Nephron (organoid): ENCODE data around the gene THADA.

ENCODE experiments used
- H3K27ac Mint-ChIP-seq, 3 experiments: 2 replicates each; pipeline ENCODE4 v1.8.0; 2020; ENCODE audit warnings: mixed read lengths in 3 of 3, mild to moderate bottlenecking in 2 of 3, moderate library complexity in 1 of 3
- H3K27me3 Mint-ChIP-seq: 2 replicates; pipeline ENCODE4 v1.8.0; 2021; ENCODE audit warnings: low read depth, mild to moderate bottlenecking, moderate library complexity, mixed read lengths
- H3K36me3 Mint-ChIP-seq: 2 replicates; pipeline ENCODE4 v1.8.0; 2020; ENCODE audit warnings: low read depth, mixed read lengths
- H3K4me1 Mint-ChIP-seq: 2 replicates; pipeline ENCODE4 v1.8.0; 2020; ENCODE audit warnings: mixed read lengths
- H3K4me3 Mint-ChIP-seq, 3 experiments: 2 replicates each; pipeline ENCODE4 v1.8.0; 2020; ENCODE audit warnings: mild to moderate bottlenecking in 3 of 3, mixed read lengths in 3 of 3, moderate library complexity in 2 of 3
- H3K9me3 Mint-ChIP-seq: 2 replicates; pipeline ENCODE4 v1.8.0; 2020; ENCODE audit warnings: mixed read lengths
- TF ChIP-seq, protein P1 (sequence below), 3 experiments: fragments of 200-600 bp; sonication (generic); IDR thresholded peaks; one replicate each; pipeline ENCODE4 v1.5.0; 2021; ENCODE audit warnings: antibody characterized with exemption in 3 of 3; ENCODE audit not compliant: unreplicated experiment in 3 of 3

Gene THADA

DNA sequence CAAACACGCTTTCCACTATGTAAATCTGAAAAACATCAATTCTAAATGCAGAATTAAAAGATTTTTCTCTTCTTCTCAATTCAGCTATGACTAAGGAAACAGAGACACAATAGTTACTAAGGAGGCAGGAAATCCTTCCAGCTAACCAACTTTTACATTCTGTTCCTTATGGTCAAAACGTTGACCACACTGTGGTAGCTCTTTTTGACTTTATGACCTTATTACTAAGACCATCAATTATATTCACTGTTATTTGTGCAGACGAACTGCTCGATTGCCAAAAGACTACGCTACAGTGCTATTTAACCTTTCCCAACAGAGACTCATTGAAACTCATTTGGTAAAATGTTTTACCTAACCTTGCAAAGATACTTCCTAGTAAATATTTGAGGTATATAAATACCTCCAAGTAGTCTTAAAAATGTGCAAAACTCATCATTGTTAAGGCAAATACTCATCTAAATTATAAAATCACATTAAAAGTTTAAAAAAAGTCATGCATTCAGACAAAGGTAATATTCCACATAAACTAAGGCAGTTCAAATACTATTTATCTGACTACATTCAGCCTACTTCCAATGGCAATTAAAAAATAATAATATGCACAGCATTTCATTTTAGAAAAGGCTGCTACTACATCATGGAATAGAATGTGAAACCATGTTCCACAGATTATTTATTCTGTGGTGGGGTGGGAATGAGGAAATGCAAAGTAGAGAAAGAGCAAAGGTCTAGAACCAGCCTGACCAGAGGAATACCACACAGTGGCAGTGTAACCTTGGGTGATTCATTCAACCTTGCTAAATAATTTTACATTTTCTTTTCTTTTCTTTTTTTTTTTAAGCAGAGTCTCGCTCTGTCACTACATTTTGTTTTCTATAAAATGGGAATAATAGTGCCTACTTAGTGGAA, 139.9 kb downstream of the THADA start:
- Mint-ChIP-seq H3K27me3 (no peaks in the 10 kb centered on the region), H3K4me3 (no peak overlapping the region), H3K9me3 (no peaks in the 10 kb centered on the region), H3K27ac (peak overlapping the region; percentile 64 to 82 (median 75)), H3K36me3 (peaks cover 6% of the 10 kb centered on the region), H3K4me1 (peaks cover 41% of the 10 kb centered on the region)
- TF ChIP-seq, protein P1, sequence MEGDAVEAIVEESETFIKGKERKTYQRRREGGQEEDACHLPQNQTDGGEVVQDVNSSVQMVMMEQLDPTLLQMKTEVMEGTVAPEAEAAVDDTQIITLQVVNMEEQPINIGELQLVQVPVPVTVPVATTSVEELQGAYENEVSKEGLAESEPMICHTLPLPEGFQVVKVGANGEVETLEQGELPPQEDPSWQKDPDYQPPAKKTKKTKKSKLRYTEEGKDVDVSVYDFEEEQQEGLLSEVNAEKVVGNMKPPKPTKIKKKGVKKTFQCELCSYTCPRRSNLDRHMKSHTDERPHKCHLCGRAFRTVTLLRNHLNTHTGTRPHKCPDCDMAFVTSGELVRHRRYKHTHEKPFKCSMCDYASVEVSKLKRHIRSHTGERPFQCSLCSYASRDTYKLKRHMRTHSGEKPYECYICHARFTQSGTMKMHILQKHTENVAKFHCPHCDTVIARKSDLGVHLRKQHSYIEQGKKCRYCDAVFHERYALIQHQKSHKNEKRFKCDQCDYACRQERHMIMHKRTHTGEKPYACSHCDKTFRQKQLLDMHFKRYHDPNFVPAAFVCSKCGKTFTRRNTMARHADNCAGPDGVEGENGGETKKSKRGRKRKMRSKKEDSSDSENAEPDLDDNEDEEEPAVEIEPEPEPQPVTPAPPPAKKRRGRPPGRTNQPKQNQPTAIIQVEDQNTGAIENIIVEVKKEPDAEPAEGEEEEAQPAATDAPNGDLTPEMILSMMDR (IDR thresholded peaks at IDR 0.05; ENCODE audit: unreplicated experiment in 3 of 3): no peak

GRCh38 chr2:43455296-43455695, 140.5 kb downstream of the THADA start:
- Mint-ChIP-seq H3K9me3 (no peaks in the 10 kb centered on the region), H3K36me3 (peaks cover 8% of the 10 kb centered on the region), H3K4me1 (peaks cover 39% of the 10 kb centered on the region), H3K27ac (peak overlapping the region; percentile 64 to 82 (median 75)), H3K4me3 (no peak overlapping the region), H3K27me3 (no peaks in the 10 kb centered on the region)
- TF ChIP-seq, protein P1 (IDR thresholded peaks at IDR 0.05; ENCODE audit: unreplicated experiment in 3 of 3): no peak

DNA sequence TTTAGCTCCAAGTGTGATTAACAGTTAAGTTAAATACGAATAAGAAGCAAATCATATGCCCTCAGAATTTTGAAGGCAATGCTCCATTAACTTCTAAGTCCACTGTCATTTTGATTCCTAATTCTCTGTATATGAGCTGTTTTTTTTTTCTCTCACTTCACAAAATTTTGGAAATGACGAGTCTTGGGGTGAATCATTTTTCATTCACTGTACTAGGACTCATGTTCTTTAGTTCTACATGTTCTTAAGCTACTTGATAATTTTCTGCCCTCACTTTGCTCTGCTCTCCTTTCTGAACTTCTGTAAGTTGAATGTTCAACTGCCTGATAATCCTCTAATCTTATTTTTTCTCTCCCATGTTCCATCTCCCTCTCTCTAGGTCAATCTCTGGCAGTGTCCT, 141.0 kb downstream of the THADA start:
- Mint-ChIP-seq H3K36me3 (peaks cover 11% of the 10 kb centered on the region), H3K27me3 (no peaks in the 10 kb centered on the region), H3K27ac (peak overlapping the region; percentile 64 to 82 (median 75)), H3K4me3 (no peak overlapping the region), H3K9me3 (peaks cover under 1% of the 10 kb centered on the region), H3K4me1 (peaks cover 39% of the 10 kb centered on the region)
- TF ChIP-seq, protein P1 (IDR thresholded peaks at IDR 0.05; ENCODE audit: unreplicated experiment in 3 of 3): no peak

- peaks cover 8% of the 10 kb centered on the region for H3K9me3 Mint-ChIP-seq
- H3K4me3 Mint-ChIP-seq: no peak overlapping the region
- H3K4me1 Mint-ChIP-seq: peaks cover 43% of the 10 kb centered on the region
- peaks cover 24% of the 10 kb centered on the region for H3K36me3 Mint-ChIP-seq
- H3K27ac Mint-ChIP-seq: peak overlapping the region; percentile 71 to 94 (median 78)
- TF ChIP-seq, protein P1 (IDR thresholded peaks at IDR 0.05; ENCODE audit: unreplicated experiment in 3 of 3): no peak
- no peaks in the 10 kb centered on the region for H3K27me3 Mint-ChIP-seq
Observed at GRCh38 chr2:43453179-43454170, 142.4 kb downstream of the THADA start.

GRCh38 chr2:43452318-43452731, 143.5 kb downstream of the THADA start:
- Mint-ChIP-seq H3K4me3 (no peak overlapping the region), H3K27ac (peak overlapping the region; percentile 71 to 94 (median 78)), H3K27me3 (no peaks in the 10 kb centered on the region), H3K9me3 (peaks cover 8% of the 10 kb centered on the region), H3K4me1 (peaks cover 38% of the 10 kb centered on the region), H3K36me3 (peaks cover 25% of the 10 kb centered on the region)
- TF ChIP-seq, protein P1 (IDR thresholded peaks at IDR 0.05; ENCODE audit: unreplicated experiment in 3 of 3): no peak
